PC-9 (cell line): ENCODE data around the gene XXYLT1. TPM values are rescaled to one million over a fixed set of nuclear protein-coding genes. Genes with fewer than 3 reads are reported as not detected.

Experiments
- BruUV-seq: library from RNA; stranded (reverse); fragments of 400-500 nt; replicated peaks from 2 replicates; lab custom pipeline; 2021; lab: Mats Ljungman, UMichigan
- CTCF ChIA-PET: fragments of 300-600 bp; sonication (Branson Sonifier 250); formaldehyde crosslinking; loops from one replicate; lab custom pipeline; 2022; ENCODE audit warnings: antibody characterized with exemption; lab: Charles Lee
- POLR2A ChIA-PET: fragments of 300-600 bp; sonication (Branson Sonifier 250); formaldehyde crosslinking; loops from one replicate; lab custom pipeline; 2022; ENCODE audit warnings: antibody characterized with exemption; ENCODE audit not compliant: unreplicated experiment; lab: Charles Lee
- DNase-seq, 2 experiments: peaks; one replicate each; pipeline versions ENCODE4 v3.0.0 to v3.0.0-alpha.2; 2015 to 2022; ENCODE audit warnings: mixed read lengths in 1 of 2
- H2AFZ ChIP-seq: fragments of 200-600 bp; sonication (generic); 2 replicates; pipeline ENCODE4 v1.8.1; 2017; ENCODE audit warnings: antibody characterized with exemption
- H3F3A ChIP-seq: fragments of 200-600 bp; sonication (generic); 2 replicates; pipeline ENCODE4 v1.8.1; 2017; ENCODE audit warnings: antibody characterized with exemption, mild to moderate bottlenecking, low read depth; ENCODE audit not compliant: insufficient read depth
- H3K27ac ChIP-seq: fragments of 200-600 bp; sonication (generic); 2 replicates; pipeline ENCODE4 v1.6.1; 2016; ENCODE audit warnings: mixed run types
- H3K27me3 ChIP-seq: fragments of 200-600 bp; sonication (generic); 2 replicates; pipeline ENCODE4 v1.6.1; 2016; ENCODE audit warnings: low read depth, mixed run types; ENCODE audit not compliant: insufficient read depth
- H3K36me3 ChIP-seq: fragments of 200-600 bp; sonication (generic); 2 replicates; pipeline ENCODE4 v1.6.1; 2016; ENCODE audit warnings: low read depth, mixed run types
- H3K4me1 ChIP-seq: fragments of 200-600 bp; sonication (generic); replicated peaks from 2 replicates; pipeline ENCODE4 v1.6.1; 2016; ENCODE audit warnings: mixed run types; ENCODE audit not compliant: insufficient read depth
- H3K4me2 ChIP-seq: fragments of 200-600 bp; sonication (generic); 2 replicates; pipeline ENCODE4 v1.6.1; 2017; ENCODE audit warnings: mixed run types
- H3K4me3 ChIP-seq: fragments of 200-600 bp; sonication (generic); 2 replicates; pipeline ENCODE4 v1.6.1; 2016; ENCODE audit warnings: mixed run types
- H3K79me2 ChIP-seq: fragments of 200-600 bp; sonication (generic); 2 replicates; pipeline ENCODE4 v1.6.1; 2017; ENCODE audit warnings: low read depth, mixed run types
- H3K9me2 ChIP-seq: fragments of 200-600 bp; sonication (generic); 2 replicates; pipeline ENCODE4 v1.8.1; 2017; ENCODE audit warnings: mild to moderate bottlenecking; ENCODE audit not compliant: insufficient read depth
- H3K9me3 ChIP-seq: fragments of 200-600 bp; sonication (generic); 2 replicates; pipeline ENCODE4 v1.8.1; 2016; ENCODE audit warnings: low read depth; ENCODE audit not compliant: insufficient read depth
- H4K20me1 ChIP-seq: fragments of 200-600 bp; sonication (generic); 2 replicates; pipeline ENCODE4 v1.8.1; 2017; ENCODE audit not compliant: insufficient read depth
- CTCF ChIP-seq: fragments of 200-600 bp; sonication (generic); conservative IDR thresholded peaks from 2 replicates; pipeline ENCODE4 v1.6.1; 2017; ENCODE audit warnings: mixed run types, antibody characterized with exemption, mild to moderate bottlenecking, moderate library complexity
- EZH2 ChIP-seq: fragments of 200-600 bp; sonication (generic); IDR thresholded peaks from 2 replicates; pipeline ENCODE4 v1.8.0; 2017; ENCODE audit warnings: antibody characterized with exemption, low read depth
- intact Hi-C: fragments of 100-400 bp; cut with micrococcal nuclease; formaldehyde crosslinking; loops from one replicate; pipeline ENCODE4 v1.10.0; 2022; ENCODE audit not compliant: unreplicated experiment
- total RNA-seq: library from RNA; stranded (reverse); gene quantifications from 2 replicates; pipeline ENCODE4 v1.2.3, GENCODE V29; 2021

The XXYLT1 gene
- total RNA-seq, 1 experiment from 2014 or later: 13.3 TPM

GRCh38 chr3:195085356-195086130, 185.4 kb downstream of the XXYLT1 start:
- H3K27me3 ChIP-seq: no peaks in the 10 kb centered on the region
- no peak overlapping the region for H3K4me2 ChIP-seq
- H3K4me1 ChIP-seq: no peaks in the 10 kb centered on the region
- intact Hi-C loops: no loop called here
- BruUV-seq: no TSS peak
- ChIA-PET CTCF (interaction anchor here (0.6 kb wide), 1 partner anchor 36 kb away, joined by 3 read pairs; no protein-coding TSS in a partner anchor), POLR2A (no interaction called here)
- TF ChIP-seq CTCF (no peak), EZH2 (no peak)
- no peaks in the 10 kb centered on the region for H3F3A ChIP-seq
- no peaks in the 10 kb centered on the region for H3K9me3 ChIP-seq
- DNase-seq: no peak
- H3K79me2 ChIP-seq: no peaks in the 10 kb centered on the region
- no peaks in the 10 kb centered on the region for H4K20me1 ChIP-seq
- H3K9me2 ChIP-seq: no peaks in the 10 kb centered on the region
- H3K27ac ChIP-seq: no peak overlapping the region
- no peak overlapping the region for H3K4me3 ChIP-seq
- no peak overlapping the region for H2AFZ ChIP-seq
- H3K36me3 ChIP-seq: no peaks in the 10 kb centered on the region

- no peaks in the 10 kb centered on the region for H3K9me3 ChIP-seq
- H3K27me3 ChIP-seq: no peaks in the 10 kb centered on the region
- H3K4me2 ChIP-seq: no peak overlapping the region
- ChIA-PET CTCF (no interaction called here), POLR2A (no interaction called here)
- no peaks in the 10 kb centered on the region for H3F3A ChIP-seq
- DNase-seq: no peak
- no TSS peak for BruUV-seq
- intact Hi-C loops: no loop called here
- H3K9me2 ChIP-seq: no peaks in the 10 kb centered on the region
- no peaks in the 10 kb centered on the region for H4K20me1 ChIP-seq
- TF ChIP-seq EZH2 (no peak), CTCF (no peak)
- no peaks in the 10 kb centered on the region for H3K79me2 ChIP-seq
- no peaks in the 10 kb centered on the region for H3K36me3 ChIP-seq
- H3K4me3 ChIP-seq: no peak overlapping the region
- no peak overlapping the region for H2AFZ ChIP-seq
- H3K27ac ChIP-seq: no peak overlapping the region
- H3K4me1 ChIP-seq: no peaks in the 10 kb centered on the region
These were observed 186.2 kb downstream of the XXYLT1 start for GRCh38 chr3:195084746-195085145.

- Histone ChIP-seq H3K27me3 (no peaks in the 10 kb centered on the region), H4K20me1 (no peaks in the 10 kb centered on the region), H3K4me2 (no peak overlapping the region), H3K79me2 (no peaks in the 10 kb centered on the region), H2AFZ (no peak overlapping the region), H3K27ac (no peak overlapping the region), H3K4me3 (no peak overlapping the region), H3K36me3 (no peaks in the 10 kb centered on the region), H3K9me3 (no peaks in the 10 kb centered on the region), H3K9me2 (no peaks in the 10 kb centered on the region), H3K4me1 (no peaks in the 10 kb centered on the region), H3F3A (no peaks in the 10 kb centered on the region)
- ChIA-PET CTCF (no interaction called here), POLR2A (no interaction called here)
- intact Hi-C loops: no loop called here
- no peak for DNase-seq
- no TSS peak for BruUV-seq
- TF ChIP-seq EZH2 (no peak), CTCF (no peak)
These were observed 187.3 kb downstream of the XXYLT1 start for GRCh38 chr3:195083659-195084058.
